HCT116 (cell line): ENCODE results near the gene HAPLN3.

ENCODE experiments used
- ATF3 ChIP-seq: IDR thresholded peaks from 2 replicates; pipeline ENCODE4 v1.6.1; 2012
- CEBPB ChIP-seq: IDR thresholded peaks from 2 replicates; pipeline ENCODE4 v1.6.1; 2012; ENCODE audit warnings: low read depth
- CTCF ChIP-seq, 3 experiments: fragments of 200-600 bp in 1 of 3; sonication (generic) in 1 of 3; IDR thresholded peaks in 2 of 3; conservative IDR thresholded peaks in 1 of 3; 2 replicates each; pipeline ENCODE4 v1.5.1; 2012 to 2017; ENCODE audit warnings: low read depth in 2 of 3, low read length in 2 of 3, antibody characterized with exemption in 1 of 3, borderline replicate concordance in 1 of 3, control low read depth in 1 of 3, mild to moderate bottlenecking in 1 of 3, mixed read lengths in 1 of 3, mixed run types in 1 of 3, moderate library complexity in 1 of 3; ENCODE audit not compliant: insufficient read depth in 1 of 3
- EZH2phosphoT487 ChIP-seq: fragments of 200-600 bp; IDR thresholded peaks from 2 replicates; pipeline ENCODE4 v1.6.1; 2018; ENCODE audit warnings: antibody characterized with exemption, borderline replicate concordance
- MAX ChIP-seq: IDR thresholded peaks from 2 replicates; pipeline ENCODE4 v1.6.1; 2012
- POLR2AphosphoS5 ChIP-seq: IDR thresholded peaks from 2 replicates; pipeline ENCODE4 v1.6.1; 2011; ENCODE audit warnings: mild to moderate bottlenecking, low read depth, low read length, moderate library complexity
- RAD21 ChIP-seq: IDR thresholded peaks from 2 replicates; pipeline ENCODE4 v1.6.1; 2012; ENCODE audit warnings: low read depth, mild to moderate bottlenecking
- SIN3A ChIP-seq: IDR thresholded peaks from 2 replicates; pipeline ENCODE4 v1.6.1; 2012; ENCODE audit warnings: low read depth
- SRF ChIP-seq: IDR thresholded peaks from 2 replicates; pipeline ENCODE4 v1.6.1; 2012; ENCODE audit warnings: low read depth

GRCh38 chr15:88898736-88899135 lies 3.4 kb upstream of the HAPLN3 start:
- TF ChIP-seq MAX (no peak), SRF (no peak), CTCF (IDR thresholded peaks at IDR 0.05 in 2 of 3, conservative IDR thresholded peaks at IDR 0.05 in 1 of 3; ENCODE audit: borderline replicate concordance in 1 of 3, insufficient read depth in 1 of 3, low read depth in 2 of 3, low read length in 2 of 3) (no peak), POLR2AphosphoS5 (no peak), EZH2phosphoT487 (no peak), CEBPB (no peak), SIN3A (no peak), RAD21 (no peak), ATF3 (no peak)
